ENCODE data around the gene NUDT8. TPM values are rescaled to one million over a fixed set of nuclear protein-coding genes. Genes with fewer than 3 reads are reported as not detected.
A peak's percentile ranks its signal among the peaks of the same experiment; 100 is the strongest.

NUDT8 gene
- total RNA-seq, 4 donors from 2014 or later = 5.0 to 64.1 (median 45.4) TPM

DNA sequence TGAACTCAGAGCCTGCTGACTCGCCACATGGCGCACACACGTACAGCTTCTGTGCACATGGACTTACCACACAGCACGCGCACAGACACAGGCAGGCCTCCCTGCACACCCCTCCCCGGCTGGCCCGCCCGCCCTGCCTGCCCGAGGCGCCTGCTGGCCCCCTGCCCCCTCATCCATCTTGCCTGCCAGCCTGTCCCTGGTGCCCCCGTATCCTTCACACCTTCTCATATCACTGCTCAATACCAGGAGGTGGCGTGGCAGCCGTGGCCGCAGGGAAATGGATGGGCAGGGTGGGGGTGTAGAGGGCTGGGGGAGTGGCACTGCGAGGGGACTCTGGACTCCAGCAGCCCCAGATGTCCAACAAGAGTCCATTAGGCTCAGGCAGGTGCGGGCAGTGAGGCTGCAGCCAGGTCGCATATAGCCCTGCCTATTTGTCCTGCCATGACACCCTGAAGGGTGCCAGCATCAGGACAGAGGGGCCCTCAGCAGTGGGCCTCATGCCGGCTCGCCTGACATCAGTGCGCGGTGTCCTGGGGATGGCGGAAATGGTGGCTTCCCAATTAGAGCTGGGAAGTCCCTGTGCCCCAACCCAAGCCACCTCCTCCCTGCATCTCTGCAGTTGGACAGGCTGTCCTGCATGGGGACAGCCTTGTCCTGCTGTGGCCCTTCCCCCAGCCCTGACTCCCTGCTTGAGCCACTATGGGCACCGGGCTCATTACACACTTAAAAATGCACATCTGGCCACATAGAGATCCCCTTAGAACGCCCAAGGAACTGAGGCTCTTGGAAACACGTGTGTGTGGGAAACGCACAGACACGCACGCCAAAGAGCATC is 11.8 kb upstream of the NUDT8 start:
- TF ChIP-seq, protein P1, sequence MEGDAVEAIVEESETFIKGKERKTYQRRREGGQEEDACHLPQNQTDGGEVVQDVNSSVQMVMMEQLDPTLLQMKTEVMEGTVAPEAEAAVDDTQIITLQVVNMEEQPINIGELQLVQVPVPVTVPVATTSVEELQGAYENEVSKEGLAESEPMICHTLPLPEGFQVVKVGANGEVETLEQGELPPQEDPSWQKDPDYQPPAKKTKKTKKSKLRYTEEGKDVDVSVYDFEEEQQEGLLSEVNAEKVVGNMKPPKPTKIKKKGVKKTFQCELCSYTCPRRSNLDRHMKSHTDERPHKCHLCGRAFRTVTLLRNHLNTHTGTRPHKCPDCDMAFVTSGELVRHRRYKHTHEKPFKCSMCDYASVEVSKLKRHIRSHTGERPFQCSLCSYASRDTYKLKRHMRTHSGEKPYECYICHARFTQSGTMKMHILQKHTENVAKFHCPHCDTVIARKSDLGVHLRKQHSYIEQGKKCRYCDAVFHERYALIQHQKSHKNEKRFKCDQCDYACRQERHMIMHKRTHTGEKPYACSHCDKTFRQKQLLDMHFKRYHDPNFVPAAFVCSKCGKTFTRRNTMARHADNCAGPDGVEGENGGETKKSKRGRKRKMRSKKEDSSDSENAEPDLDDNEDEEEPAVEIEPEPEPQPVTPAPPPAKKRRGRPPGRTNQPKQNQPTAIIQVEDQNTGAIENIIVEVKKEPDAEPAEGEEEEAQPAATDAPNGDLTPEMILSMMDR (IDR thresholded peaks at IDR 0.05) = no peak
- TF ChIP-seq POLR2A (IDR thresholded peaks at IDR 0.05) = no peak
- Histone ChIP-seq H3K4me3 (no peak overlapping the region), H3K36me3 (no peaks in the 10 kb centered on the region), H3K27ac (no peak overlapping the region), H3K4me1 (peaks cover 0 to 12% (median 11%) of the 10 kb centered on the region in 4 donors), H3K9me3 (no peaks in the 10 kb centered on the region), H3K27me3 (no peaks in the 10 kb centered on the region)
- DNase-seq = peak in 1 of 3 donors; percentile 48

- Histone ChIP-seq H3K27me3 (no peaks in the 10 kb centered on the region), H3K27ac (no peak overlapping the region), H3K36me3 (no peaks in the 10 kb centered on the region), H3K9me3 (no peaks in the 10 kb centered on the region), H3K4me3 (no peak overlapping the region), H3K4me1 (peaks cover 0 to 5% (median 4%) of the 10 kb centered on the region in 4 donors)
- DNase-seq = no peak
- TF ChIP-seq, protein P1 (IDR thresholded peaks at IDR 0.05) = no peak
- no peak for TF ChIP-seq POLR2A (IDR thresholded peaks at IDR 0.05)
Measured at GRCh38 chr11:67640758-67641337, 11.1 kb upstream of the NUDT8 start.

DNA sequence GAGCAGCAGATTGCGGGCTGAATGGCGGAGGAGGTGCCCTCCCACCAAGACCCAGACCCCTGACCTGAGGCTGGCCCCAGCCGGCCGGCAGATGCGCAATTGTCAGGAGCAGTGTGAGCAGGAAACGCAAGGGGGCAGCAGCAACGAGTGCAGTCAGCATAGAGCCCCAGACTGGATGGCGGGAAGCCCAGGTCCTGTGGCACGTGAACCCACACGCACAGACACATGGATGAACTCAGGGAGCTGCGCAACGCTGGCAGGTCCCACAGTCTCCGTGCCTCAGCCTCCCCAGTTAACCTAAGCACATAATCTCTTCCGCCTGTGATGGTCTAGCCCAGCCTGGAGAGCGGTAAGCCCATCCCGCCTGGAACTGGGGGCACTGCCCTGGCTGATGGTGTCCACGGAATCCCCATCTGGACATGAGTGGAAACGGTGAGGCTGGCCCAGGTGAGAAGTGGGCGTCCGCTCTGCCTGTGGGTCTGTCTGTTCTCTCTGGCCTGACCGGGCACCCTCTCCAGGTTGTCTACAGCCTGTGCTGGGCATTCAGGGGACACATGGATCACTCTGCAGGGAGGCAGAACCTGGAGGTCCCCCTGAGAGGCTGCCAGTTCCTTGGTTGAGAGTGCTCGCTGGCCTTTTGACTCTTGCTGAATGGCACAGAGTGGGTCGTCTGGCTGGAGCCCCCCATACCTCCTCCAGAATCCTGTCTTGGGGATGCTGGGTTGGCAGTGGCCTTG is 10.5 kb upstream of the NUDT8 start:
- H3K27ac ChIP-seq = no peak overlapping the region
- TF ChIP-seq, protein P1 (IDR thresholded peaks at IDR 0.05) = peak; percentile 28 to 84 (median 66)
- TF ChIP-seq POLR2A (IDR thresholded peaks at IDR 0.05) = no peak
- H3K4me1 ChIP-seq = peaks cover 0 to under 1% (median under 1%) of the 10 kb centered on the region in 4 donors
- no peaks in the 10 kb centered on the region for H3K9me3 ChIP-seq
- H3K36me3 ChIP-seq = no peaks in the 10 kb centered on the region
- no peaks in the 10 kb centered on the region for H3K27me3 ChIP-seq
- DNase-seq = peak; percentile 70 to 89 (median 82)
- no peak overlapping the region for H3K4me3 ChIP-seq

DNA sequence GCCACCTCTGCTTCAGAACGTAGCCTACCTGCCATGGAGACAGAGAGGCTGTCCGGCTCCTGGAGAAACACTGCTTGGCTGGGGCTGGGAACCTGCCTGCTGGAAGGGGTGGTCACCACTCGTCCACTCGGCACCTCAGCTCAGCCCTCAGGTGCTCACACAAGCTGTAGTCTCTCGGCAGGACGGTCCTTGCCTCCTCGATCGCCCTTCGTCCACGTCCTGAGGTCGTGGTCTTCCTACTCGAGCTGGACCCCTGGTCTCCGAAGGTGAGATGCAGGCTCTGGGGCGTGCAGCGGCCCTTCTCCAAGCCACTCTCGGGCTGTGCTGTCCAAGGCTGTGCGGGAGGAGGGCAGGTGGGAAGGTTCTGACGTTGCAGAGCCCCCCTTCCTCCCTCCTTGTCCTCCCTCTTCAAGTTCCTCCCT is 9.7 kb upstream of the NUDT8 start, which contains the start of gene TBX10:
TBX10 (minus strand) TSS at position 326 of the 422 bp plus-strand sequence; CDS start at position 35, 291 bp downstream.
- DNase-seq = no peak
- Histone ChIP-seq H3K4me3 (no peak within 1 kb of the TSS), H3K27me3 (no peaks in the 10 kb centered on the region), H3K36me3 (no peaks in the 10 kb centered on the region), H3K9me3 (no peaks in the 10 kb centered on the region), H3K27ac (no peak within 1 kb of the TSS), H3K4me1 (peaks cover 0 to 6% (median 0%) of the 10 kb centered on the region in 4 donors)
- TF ChIP-seq, protein P1 (IDR thresholded peaks at IDR 0.05) = no peak
- TF ChIP-seq POLR2A (IDR thresholded peaks at IDR 0.05) = no peak
